Measurements from ENCODE around the gene CCNK.

The CCNK gene

GRCh38 chr14:99524804-99525698 is 43.8 kb downstream of the CCNK start:
- peak overlapping the region; percentile 57 for H3K27ac ChIP-seq
- peak; percentile 34 for TF ChIP-seq CTCF (conservative IDR thresholded peaks at IDR 0.05)

- TF ChIP-seq CTCF (conservative IDR thresholded peaks at IDR 0.05), result no peak
- H3K27ac ChIP-seq, result peak overlapping the region; percentile 57
Observed at GRCh38 chr14:99525699-99526080, 44.5 kb downstream of the CCNK start.

GRCh38 chr14:99527026-99527425 is 45.8 kb downstream of the CCNK start:
- no peak overlapping the region for H3K27ac ChIP-seq
- no peak for TF ChIP-seq CTCF (conservative IDR thresholded peaks at IDR 0.05)

GRCh38 chr14:99527427-99528076 is 46.3 kb downstream of the CCNK start:
- no peak overlapping the region for H3K27ac ChIP-seq
- no peak for TF ChIP-seq CTCF (conservative IDR thresholded peaks at IDR 0.05)

GRCh38 chr14:99529899-99530298 is 48.7 kb downstream of the CCNK start:
- TF ChIP-seq CTCF (conservative IDR thresholded peaks at IDR 0.05), result no peak
- H3K27ac ChIP-seq, result no peak overlapping the region

- no peak overlapping the region for H3K27ac ChIP-seq
- no peak for TF ChIP-seq CTCF (conservative IDR thresholded peaks at IDR 0.05)
Observed at GRCh38 chr14:99530407-99531155, 49.4 kb downstream of the CCNK start.
